ENCODE measurements around the gene RNF212B. TPM values are rescaled to one million over a fixed set of nuclear protein-coding genes. Genes with fewer than 3 reads are reported as not detected.

The RNF212B gene
- total RNA-seq, 1 experiment from 2014 or later = not detected

DNA sequence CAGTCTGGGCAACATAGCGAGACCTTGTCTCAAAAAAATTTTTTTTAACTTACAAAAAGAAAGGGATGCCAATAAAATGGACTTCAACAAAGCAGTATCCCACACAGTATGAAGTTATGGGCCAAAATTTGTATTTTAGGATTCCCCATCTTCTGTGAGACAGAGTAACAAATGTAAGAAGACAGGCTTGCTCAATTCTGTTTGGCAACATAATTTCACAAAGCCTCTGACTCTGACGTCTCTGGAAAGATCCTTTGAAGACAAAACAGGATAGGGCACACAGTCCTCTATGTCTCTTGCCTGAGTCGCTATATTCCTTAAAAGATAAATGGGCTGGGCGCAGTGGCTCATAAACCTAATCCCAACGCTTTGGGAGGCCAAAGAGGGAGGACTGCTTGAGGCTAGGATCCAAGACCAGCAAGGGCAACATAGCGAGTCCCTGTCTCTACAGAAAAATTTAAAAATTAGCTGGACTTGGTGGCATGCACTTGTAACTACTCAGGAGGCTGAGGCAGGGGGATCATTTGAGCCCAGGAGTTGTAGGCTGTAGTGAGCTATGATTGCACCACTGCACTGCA is 49.3 kb downstream of the RNF212B start:
- ChIA-PET POLR2A (no interaction called here), CTCF (interaction anchor here (1.5 kb wide), 1 partner anchor 8 kb away, joined by 8 read pairs; no protein-coding TSS in a partner anchor)
- ATAC-seq = no peak
- intact Hi-C loops (cut with micrococcal nuclease; ENCODE audit: unreplicated experiment) = no loop called here
- BruUV-seq (replicated peaks) = no TSS peak
- no peaks in the 10 kb centered on the region for H3K9me3 ChIP-seq (ENCODE audit: control insufficient read depth, insufficient read depth, low read depth, low read length)
- DNase-seq (ENCODE audit: low read depth, low spot score) = no peak
- H3K27me3 ChIP-seq (ENCODE audit: control insufficient read depth, insufficient read depth, low read length) = no peaks in the 10 kb centered on the region
- in situ Hi-C loops (cut with HindIII; ENCODE audit: low pct_unique_long_range_greater_than_20kb, low sequenced_read_pairs) = no loop called here
- peak overlapping the region; percentile 90 to 92 for H3K4me3 ChIP-seq (ENCODE audit: low read depth in 2 of 2, low read length in 2 of 2)
- peaks cover 3% of the 10 kb centered on the region; the same call in 1 of the 2 replicates for H3K36me3 ChIP-seq (ENCODE audit: control insufficient read depth, insufficient read depth, low read length)
- TF ChIP-seq POLR2AphosphoS5 (IDR thresholded peaks at IDR 0.05; ENCODE audit: low read depth, low read length) (no peak), TCF7L2 (IDR thresholded peaks at IDR 0.05; ENCODE audit: low read depth, low read length) (no peak), SIN3A (IDR thresholded peaks at IDR 0.05; ENCODE audit: borderline replicate concordance, insufficient read depth, low read depth, low read length) (no peak)
- TF ChIP-seq, protein P1, sequence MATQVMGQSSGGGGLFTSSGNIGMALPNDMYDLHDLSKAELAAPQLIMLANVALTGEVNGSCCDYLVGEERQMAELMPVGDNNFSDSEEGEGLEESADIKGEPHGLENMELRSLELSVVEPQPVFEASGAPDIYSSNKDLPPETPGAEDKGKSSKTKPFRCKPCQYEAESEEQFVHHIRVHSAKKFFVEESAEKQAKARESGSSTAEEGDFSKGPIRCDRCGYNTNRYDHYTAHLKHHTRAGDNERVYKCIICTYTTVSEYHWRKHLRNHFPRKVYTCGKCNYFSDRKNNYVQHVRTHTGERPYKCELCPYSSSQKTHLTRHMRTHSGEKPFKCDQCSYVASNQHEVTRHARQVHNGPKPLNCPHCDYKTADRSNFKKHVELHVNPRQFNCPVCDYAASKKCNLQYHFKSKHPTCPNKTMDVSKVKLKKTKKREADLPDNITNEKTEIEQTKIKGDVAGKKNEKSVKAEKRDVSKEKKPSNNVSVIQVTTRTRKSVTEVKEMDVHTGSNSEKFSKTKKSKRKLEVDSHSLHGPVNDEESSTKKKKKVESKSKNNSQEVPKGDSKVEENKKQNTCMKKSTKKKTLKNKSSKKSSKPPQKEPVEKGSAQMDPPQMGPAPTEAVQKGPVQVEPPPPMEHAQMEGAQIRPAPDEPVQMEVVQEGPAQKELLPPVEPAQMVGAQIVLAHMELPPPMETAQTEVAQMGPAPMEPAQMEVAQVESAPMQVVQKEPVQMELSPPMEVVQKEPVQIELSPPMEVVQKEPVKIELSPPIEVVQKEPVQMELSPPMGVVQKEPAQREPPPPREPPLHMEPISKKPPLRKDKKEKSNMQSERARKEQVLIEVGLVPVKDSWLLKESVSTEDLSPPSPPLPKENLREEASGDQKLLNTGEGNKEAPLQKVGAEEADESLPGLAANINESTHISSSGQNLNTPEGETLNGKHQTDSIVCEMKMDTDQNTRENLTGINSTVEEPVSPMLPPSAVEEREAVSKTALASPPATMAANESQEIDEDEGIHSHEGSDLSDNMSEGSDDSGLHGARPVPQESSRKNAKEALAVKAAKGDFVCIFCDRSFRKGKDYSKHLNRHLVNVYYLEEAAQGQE (IDR thresholded peaks at IDR 0.05; ENCODE audit: insufficient read depth in 1 of 2, low read depth in 2 of 2, low read length in 1 of 2) = no peak
- TF ChIP-seq, protein P2, sequence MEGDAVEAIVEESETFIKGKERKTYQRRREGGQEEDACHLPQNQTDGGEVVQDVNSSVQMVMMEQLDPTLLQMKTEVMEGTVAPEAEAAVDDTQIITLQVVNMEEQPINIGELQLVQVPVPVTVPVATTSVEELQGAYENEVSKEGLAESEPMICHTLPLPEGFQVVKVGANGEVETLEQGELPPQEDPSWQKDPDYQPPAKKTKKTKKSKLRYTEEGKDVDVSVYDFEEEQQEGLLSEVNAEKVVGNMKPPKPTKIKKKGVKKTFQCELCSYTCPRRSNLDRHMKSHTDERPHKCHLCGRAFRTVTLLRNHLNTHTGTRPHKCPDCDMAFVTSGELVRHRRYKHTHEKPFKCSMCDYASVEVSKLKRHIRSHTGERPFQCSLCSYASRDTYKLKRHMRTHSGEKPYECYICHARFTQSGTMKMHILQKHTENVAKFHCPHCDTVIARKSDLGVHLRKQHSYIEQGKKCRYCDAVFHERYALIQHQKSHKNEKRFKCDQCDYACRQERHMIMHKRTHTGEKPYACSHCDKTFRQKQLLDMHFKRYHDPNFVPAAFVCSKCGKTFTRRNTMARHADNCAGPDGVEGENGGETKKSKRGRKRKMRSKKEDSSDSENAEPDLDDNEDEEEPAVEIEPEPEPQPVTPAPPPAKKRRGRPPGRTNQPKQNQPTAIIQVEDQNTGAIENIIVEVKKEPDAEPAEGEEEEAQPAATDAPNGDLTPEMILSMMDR (IDR thresholded peaks at IDR 0.05) = no peak
- H3K4me1 ChIP-seq (ENCODE audit: control insufficient read depth, insufficient read depth, low read length) = peaks cover 7% of the 10 kb centered on the region
- H3K27ac ChIP-seq (ENCODE audit: low read length) = peak overlapping the region; percentile 92

DNA sequence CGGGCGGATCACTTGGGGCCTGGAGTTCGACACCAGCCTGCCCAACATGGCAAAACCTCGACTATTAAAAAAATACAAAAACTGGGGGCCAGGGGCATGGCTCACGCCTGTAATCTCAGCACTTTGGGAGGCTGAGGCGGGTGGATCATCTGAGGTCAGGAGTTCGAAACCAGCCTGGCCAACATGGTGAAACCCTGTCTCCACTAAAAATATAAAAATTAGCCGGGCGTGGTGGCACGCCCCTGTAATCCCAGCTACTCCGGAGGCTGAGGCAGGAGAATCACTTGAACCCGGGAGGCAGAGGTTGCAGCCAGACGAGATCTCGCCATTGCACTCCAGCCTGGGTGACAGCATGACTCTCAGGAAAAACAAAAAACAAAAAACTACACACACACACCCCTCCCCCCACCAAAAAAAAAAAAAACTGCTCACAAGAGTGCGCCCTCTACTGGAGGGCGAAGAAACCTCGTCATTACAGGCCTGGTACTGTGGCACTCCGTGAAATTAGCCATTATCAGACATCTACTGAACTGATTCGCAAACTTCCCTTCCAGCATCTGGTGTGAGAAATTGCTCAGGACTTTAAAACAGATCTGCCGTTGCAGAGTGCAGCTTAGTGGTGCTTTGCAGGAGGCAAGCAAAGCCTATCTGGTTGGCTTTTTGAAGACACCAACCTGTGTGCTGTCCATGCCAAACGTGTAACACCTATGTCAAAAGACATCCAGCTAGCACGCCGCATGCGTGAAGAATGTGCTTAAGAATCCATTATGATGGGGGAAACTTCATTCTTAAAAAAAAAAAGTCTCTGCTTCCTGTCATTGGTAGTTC is 57.2 kb downstream of the RNF212B start:
- in situ Hi-C loops (cut with HindIII; ENCODE audit: low pct_unique_long_range_greater_than_20kb, low sequenced_read_pairs) (no loop called here), intact Hi-C loops (cut with micrococcal nuclease; ENCODE audit: unreplicated experiment) (no loop called here)
- H3K36me3 ChIP-seq (ENCODE audit: control insufficient read depth, insufficient read depth, low read length) = no peaks in the 10 kb centered on the region
- no peaks in the 10 kb centered on the region for H3K9me3 ChIP-seq (ENCODE audit: control insufficient read depth, insufficient read depth, low read depth, low read length)
- ATAC-seq (peak; percentile 76), DNase-seq (ENCODE audit: low read depth, low spot score) (peak; percentile 51)
- ChIA-PET POLR2A (interaction anchor here (0.6 kb wide), 1 partner anchor 9 kb away, joined by 3 read pairs; the partner anchor contains the start of gene HOMEZ), CTCF (interaction anchor here (0.6 to 1.5 kb wide), 4 partner anchors 9 to 100 kb away, joined by 4 to 8 read pairs (median 6); partner anchors contain the start of gene HOMEZ)
- TF ChIP-seq TCF7L2 (IDR thresholded peaks at IDR 0.05; ENCODE audit: low read depth, low read length) (no peak), SIN3A (IDR thresholded peaks at IDR 0.05; ENCODE audit: borderline replicate concordance, insufficient read depth, low read depth, low read length) (no peak), POLR2AphosphoS5 (IDR thresholded peaks at IDR 0.05; ENCODE audit: low read depth, low read length) (no peak)
- TF ChIP-seq, protein P1 (IDR thresholded peaks at IDR 0.05; ENCODE audit: insufficient read depth in 1 of 2, low read depth in 2 of 2, low read length in 1 of 2) = no peak
- TF ChIP-seq, protein P2 (IDR thresholded peaks at IDR 0.05) = peak; percentile 89
- BruUV-seq (replicated peaks) = no TSS peak
- no peaks in the 10 kb centered on the region for H3K27me3 ChIP-seq (ENCODE audit: control insufficient read depth, insufficient read depth, low read length)
- no peak overlapping the region for H3K27ac ChIP-seq (ENCODE audit: low read length)
- H3K4me3 ChIP-seq (ENCODE audit: low read depth in 2 of 2, low read length in 2 of 2) = 0 out of 4 replicates have a peak overlapping the region, but pooled peaks of 1 of the 2 experiments have one; percentile 14
- peaks cover 1% of the 10 kb centered on the region; the same call in 1 of the 2 replicates for H3K4me1 ChIP-seq (ENCODE audit: control insufficient read depth, insufficient read depth, low read length)

Data from Panc1 (cell line).